ENCODE data around the gene TRIM66. TPM values are rescaled to one million over a fixed set of nuclear protein-coding genes. Genes with fewer than 3 reads are reported as not detected.

Gene TRIM66
- total RNA-seq, 1 donor from 2014 or later: 4.2 TPM

DNA sequence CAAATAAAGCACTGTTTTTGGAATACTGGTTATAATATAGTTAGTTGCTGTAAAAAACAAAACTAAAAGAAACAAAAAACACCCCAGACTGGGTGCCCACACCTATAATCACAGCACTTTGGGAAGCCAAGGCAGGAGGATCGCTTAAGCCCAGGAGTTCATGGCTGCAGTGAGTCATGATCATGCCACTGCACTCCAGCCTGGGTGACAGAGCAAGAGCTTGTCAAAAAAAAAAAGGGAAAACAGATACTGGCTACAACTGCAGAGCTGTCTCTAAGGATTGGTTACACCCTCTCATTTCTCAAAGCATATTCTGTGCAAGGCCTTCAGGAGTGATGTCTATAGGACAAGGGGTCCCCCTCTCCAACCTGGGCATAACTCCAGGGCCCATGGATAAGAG is 73.8 kb downstream of the TRIM66 start:
- H3K4me3 ChIP-seq (ENCODE audit: low read depth, low read length): no peak overlapping the region
- no peaks in the 10 kb centered on the region for H3K36me3 ChIP-seq (ENCODE audit: control insufficient read depth, insufficient read depth, low read length)
- no peak for DNase-seq (ENCODE audit: low read depth)
- TF ChIP-seq, protein P1, sequence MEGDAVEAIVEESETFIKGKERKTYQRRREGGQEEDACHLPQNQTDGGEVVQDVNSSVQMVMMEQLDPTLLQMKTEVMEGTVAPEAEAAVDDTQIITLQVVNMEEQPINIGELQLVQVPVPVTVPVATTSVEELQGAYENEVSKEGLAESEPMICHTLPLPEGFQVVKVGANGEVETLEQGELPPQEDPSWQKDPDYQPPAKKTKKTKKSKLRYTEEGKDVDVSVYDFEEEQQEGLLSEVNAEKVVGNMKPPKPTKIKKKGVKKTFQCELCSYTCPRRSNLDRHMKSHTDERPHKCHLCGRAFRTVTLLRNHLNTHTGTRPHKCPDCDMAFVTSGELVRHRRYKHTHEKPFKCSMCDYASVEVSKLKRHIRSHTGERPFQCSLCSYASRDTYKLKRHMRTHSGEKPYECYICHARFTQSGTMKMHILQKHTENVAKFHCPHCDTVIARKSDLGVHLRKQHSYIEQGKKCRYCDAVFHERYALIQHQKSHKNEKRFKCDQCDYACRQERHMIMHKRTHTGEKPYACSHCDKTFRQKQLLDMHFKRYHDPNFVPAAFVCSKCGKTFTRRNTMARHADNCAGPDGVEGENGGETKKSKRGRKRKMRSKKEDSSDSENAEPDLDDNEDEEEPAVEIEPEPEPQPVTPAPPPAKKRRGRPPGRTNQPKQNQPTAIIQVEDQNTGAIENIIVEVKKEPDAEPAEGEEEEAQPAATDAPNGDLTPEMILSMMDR (IDR thresholded peaks at IDR 0.05; ENCODE audit: insufficient read depth, low read length, poor library complexity, severe bottlenecking): no peak
- H3K27me3 ChIP-seq (ENCODE audit: control insufficient read depth, insufficient read depth, low read length): no peaks in the 10 kb centered on the region

DNA sequence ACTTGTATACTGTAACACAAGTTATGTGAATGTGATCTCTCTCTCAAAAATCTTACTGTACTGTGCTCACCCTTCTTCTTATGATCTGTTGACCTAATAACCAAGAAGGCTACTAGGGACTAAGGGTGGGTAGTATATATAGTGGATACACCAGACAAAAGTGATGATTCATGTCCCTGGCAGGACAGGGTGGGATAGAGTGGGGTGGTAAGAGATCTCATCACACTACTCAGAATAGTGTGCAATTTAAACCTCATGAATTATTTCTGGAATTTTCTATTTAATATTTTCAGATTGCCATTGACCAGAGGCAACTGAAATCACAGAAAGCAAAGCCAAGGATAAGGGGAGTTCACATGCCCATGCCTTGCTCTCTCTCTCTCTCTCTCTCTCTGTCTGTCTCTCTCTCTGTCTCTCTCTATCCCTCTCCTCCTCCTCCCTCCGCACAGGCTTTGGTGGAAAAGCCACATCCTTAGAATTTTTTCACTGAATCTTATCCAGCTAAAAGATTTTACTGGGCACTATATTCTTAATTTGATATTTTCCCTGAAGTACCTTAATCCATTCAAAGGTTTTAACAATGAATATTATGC is 76.4 kb downstream of the TRIM66 start:
- Histone ChIP-seq H3K36me3 (ENCODE audit: control insufficient read depth, insufficient read depth, low read length) (no peaks in the 10 kb centered on the region), H3K27me3 (ENCODE audit: control insufficient read depth, insufficient read depth, low read length) (no peaks in the 10 kb centered on the region), H3K4me3 (ENCODE audit: low read depth, low read length) (no peak overlapping the region)
- no peak for DNase-seq (ENCODE audit: low read depth)
- TF ChIP-seq, protein P1 (IDR thresholded peaks at IDR 0.05; ENCODE audit: insufficient read depth, low read length, poor library complexity, severe bottlenecking): no peak

DNA sequence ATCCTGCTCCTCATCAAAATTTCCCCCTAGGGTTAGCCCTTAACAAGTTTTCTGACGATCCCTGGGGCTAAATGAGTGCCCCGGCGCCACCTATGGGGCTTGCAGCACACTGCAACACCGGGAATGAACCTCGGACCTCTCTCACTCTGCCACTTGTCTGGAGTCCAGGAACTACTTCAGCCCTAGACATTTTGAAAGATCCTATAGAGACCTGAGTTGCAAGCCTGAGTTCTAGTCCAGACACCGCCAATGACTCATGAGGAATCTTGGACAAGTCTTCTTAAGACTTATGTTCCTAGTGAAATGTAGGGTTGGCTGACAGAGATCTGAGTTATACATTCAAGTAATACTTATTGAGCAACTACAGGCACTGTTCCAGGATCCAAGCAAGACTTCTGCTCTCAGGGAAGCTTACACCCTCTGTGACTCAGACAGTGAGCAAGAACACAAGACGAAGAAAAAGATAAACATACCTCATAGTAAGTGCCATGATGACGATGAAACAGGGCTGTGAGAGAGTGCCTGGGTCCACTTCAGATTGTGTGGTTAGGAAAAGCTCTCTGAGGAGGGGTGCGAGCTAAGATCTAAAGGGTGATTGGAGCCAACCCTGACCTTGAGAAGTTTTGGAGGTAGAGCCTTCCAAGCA is 78.3 kb downstream of the TRIM66 start:
- Histone ChIP-seq H3K27me3 (ENCODE audit: control insufficient read depth, insufficient read depth, low read length) (no peaks in the 10 kb centered on the region), H3K36me3 (ENCODE audit: control insufficient read depth, insufficient read depth, low read length) (no peaks in the 10 kb centered on the region), H3K4me3 (ENCODE audit: low read depth, low read length) (no peak overlapping the region)
- DNase-seq (ENCODE audit: low read depth): peak; percentile 97
- TF ChIP-seq, protein P1 (IDR thresholded peaks at IDR 0.05; ENCODE audit: insufficient read depth, low read length, poor library complexity, severe bottlenecking): peak; percentile 77

DNA sequence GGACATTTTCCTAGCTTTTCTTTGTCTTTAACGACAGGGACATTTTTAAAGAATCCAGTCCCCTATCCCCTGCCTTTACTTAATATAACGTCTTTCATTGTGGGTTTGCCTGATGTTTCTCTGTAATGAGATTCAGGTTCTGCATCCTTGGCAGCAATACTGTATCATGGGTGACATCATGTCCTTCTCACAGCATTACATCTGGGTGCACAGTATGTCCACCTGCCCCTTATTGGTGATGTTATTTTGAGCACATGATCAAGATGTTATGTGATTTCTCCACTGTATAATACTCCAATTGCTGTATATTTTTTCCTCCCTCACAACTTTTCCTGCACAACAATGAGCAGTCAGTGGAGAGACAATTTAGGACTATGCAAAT is 78.8 kb downstream of the TRIM66 start:
- Histone ChIP-seq H3K27me3 (ENCODE audit: control insufficient read depth, insufficient read depth, low read length) (no peaks in the 10 kb centered on the region), H3K36me3 (ENCODE audit: control insufficient read depth, insufficient read depth, low read length) (no peaks in the 10 kb centered on the region), H3K4me3 (ENCODE audit: low read depth, low read length) (no peak overlapping the region)
- no peak for DNase-seq (ENCODE audit: low read depth)
- TF ChIP-seq, protein P1 (IDR thresholded peaks at IDR 0.05; ENCODE audit: insufficient read depth, low read length, poor library complexity, severe bottlenecking): no peak

DNA sequence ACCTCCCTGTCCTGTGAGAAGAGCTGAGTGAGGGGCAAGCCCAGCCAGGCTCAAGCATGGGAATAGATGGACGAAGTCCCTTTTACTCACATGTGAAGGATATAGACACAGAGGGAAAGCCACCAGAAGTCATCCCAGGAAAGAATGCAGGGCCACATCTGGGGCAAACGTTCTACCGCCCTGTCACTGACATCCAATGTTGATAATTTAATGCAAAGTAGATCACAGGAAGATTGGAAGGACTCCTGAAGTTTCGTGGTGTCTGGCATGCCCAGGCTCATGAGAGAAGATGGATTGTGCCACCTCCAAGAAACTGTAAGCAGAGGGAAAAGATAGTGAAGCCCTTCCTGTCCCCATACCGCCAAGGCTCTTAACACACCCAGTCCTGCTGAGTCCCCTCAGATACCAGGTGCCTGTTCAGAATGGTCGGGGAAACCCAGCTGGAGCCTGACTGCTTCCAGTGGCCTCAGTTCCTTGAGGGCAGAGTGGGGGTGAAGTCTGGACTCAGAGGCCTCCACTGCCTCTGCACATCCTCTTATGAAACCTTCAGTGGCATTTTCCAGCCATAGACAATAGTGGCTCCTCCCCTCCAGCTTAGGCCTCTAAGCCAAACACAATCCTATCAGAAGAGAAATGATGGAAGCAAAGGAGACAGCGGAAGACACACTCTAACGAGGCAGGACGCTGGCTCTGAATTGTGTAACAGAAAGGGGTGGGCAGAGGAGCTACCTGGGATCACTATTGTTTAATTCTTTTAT is 80.9 kb downstream of the TRIM66 start:
- Histone ChIP-seq H3K27me3 (ENCODE audit: control insufficient read depth, insufficient read depth, low read length) (no peaks in the 10 kb centered on the region), H3K36me3 (ENCODE audit: control insufficient read depth, insufficient read depth, low read length) (no peaks in the 10 kb centered on the region), H3K4me3 (ENCODE audit: low read depth, low read length) (no peak overlapping the region)
- TF ChIP-seq, protein P1 (IDR thresholded peaks at IDR 0.05; ENCODE audit: insufficient read depth, low read length, poor library complexity, severe bottlenecking): no peak
- DNase-seq (ENCODE audit: low read depth): no peak
